ENCODE results near the gene HDLBP.

GRCh38 chr2:241308267-241308666, 7.2 kb downstream of the HDLBP start:
- no peak for TF ChIP-seq POLR2A (IDR thresholded peaks at IDR 0.05; ENCODE audit: low read length)
- TF ChIP-seq GATA1 (IDR thresholded peaks at IDR 0.05; ENCODE audit: low read depth, low read length), result no peak

Data from erythroblast (primary cell).